Amniotic stem cell (primary cell): ENCODE measurements around the gene C1orf56.
"Not testable (repeated sequence)": the region's sequence is repeated elsewhere in the genome, so short reads cannot be mapped to it uniquely, and the experiment has no call there.

ENCODE experiments used
- DNase-seq: peaks from one replicate; lab custom pipeline; 2025; lab: John Stamatoyannopoulos, UW

Gene C1orf56

GRCh38 chr1:151062741-151063371 lies 15.3 kb downstream of the C1orf56 start:
- peak; percentile 74 for DNase-seq

- no peak for DNase-seq
Observed at GRCh38 chr1:151065089-151065645, 17.6 kb downstream of the C1orf56 start.

GRCh38 chr1:151067185-151067584 lies 19.6 kb downstream of the C1orf56 start:
- no peak for DNase-seq

GRCh38 chr1:151069103-151069486 lies 21.5 kb downstream of the C1orf56 start:
- no peak for DNase-seq

- peak; percentile 86 for DNase-seq
Observed at GRCh38 chr1:151070474-151071276, 23.1 kb downstream of the C1orf56 start, which contains the start of gene GABPB2. Gene GABPB2 (plus strand): TSS chr1:151070761. CDS start chr1:151088190, 17,429 bp downstream.

GRCh38 chr1:151072224-151072623 lies 24.7 kb downstream of the C1orf56 start:
- DNase-seq, result no peak

GRCh38 chr1:151085953-151086559 lies 38.5 kb downstream of the C1orf56 start:
- no peak for DNase-seq

- DNase-seq, result not testable (repeated sequence)
Observed at GRCh38 chr1:151097426-151097825, 49.9 kb downstream of the C1orf56 start.

GRCh38 chr1:151098126-151098525 lies 50.6 kb downstream of the C1orf56 start:
- no peak for DNase-seq
